ENCODE measurements around the gene PSMD13.
A peak's percentile ranks its signal among the peaks of the same experiment; 100 is the strongest.

PSMD13 gene

DNA sequence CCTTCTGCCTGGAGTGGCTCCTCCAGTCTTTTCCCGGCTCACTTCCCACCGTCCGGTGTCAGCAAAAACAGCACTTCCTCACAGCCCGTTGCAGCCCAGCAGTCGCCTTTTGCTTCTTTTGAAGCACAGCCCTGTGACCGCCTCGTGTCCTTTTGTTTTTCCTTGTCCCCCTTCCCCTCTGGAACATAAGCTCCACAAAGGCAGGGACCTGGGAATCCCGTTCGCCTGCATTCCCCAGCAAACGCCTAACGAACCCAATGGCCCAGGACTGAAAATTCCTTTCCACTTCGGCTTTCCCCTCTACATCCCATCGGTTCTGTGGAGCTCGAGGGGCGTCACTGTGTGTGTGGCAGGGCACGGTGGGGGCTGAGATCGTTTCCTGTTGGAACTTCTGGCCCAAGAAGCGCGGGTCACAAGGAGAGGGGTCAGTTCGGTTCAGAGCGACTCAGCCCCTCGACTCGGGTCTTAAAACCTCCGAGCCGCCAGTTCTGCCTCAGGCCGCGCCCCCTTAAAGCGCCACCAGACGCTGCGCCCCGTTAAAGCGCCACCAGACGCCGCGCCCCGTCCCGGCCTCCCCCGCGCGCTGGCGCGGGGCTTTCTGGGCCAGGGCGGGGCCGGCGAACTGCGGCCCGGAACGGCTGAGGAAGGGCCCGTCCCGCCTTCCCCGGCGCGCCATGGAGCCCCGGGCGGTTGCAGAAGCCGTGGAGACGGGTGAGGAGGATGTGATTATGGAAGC is 28.4 kb upstream of the PSMD13 start:
- H3K27me3 ChIP-seq (ENCODE audit: control insufficient read depth, low read length) = no peaks in the 10 kb centered on the region
- no peaks in the 10 kb centered on the region for H3K9me2 ChIP-seq (replicated peaks; ENCODE audit: control insufficient read depth, low read length)
- H3K4me2 ChIP-seq (ENCODE audit: low read length) = peak overlapping the region; percentile 98
- H3K36me3 ChIP-seq (ENCODE audit: control insufficient read depth, low read length) = peaks cover 90% of the 10 kb centered on the region
- H3K4me3 ChIP-seq (ENCODE audit: low read length) = peak overlapping the region; percentile 100
- no peak for TF ChIP-seq EZH2phosphoT487 (IDR thresholded peaks at IDR 0.05; ENCODE audit: borderline replicate concordance, low read length)
- TF ChIP-seq, protein P1, sequence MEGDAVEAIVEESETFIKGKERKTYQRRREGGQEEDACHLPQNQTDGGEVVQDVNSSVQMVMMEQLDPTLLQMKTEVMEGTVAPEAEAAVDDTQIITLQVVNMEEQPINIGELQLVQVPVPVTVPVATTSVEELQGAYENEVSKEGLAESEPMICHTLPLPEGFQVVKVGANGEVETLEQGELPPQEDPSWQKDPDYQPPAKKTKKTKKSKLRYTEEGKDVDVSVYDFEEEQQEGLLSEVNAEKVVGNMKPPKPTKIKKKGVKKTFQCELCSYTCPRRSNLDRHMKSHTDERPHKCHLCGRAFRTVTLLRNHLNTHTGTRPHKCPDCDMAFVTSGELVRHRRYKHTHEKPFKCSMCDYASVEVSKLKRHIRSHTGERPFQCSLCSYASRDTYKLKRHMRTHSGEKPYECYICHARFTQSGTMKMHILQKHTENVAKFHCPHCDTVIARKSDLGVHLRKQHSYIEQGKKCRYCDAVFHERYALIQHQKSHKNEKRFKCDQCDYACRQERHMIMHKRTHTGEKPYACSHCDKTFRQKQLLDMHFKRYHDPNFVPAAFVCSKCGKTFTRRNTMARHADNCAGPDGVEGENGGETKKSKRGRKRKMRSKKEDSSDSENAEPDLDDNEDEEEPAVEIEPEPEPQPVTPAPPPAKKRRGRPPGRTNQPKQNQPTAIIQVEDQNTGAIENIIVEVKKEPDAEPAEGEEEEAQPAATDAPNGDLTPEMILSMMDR (IDR thresholded peaks at IDR 0.05; ENCODE audit: low read depth, low read length, poor library complexity, severe bottlenecking) = no peak
- peaks cover 26% of the 10 kb centered on the region for H3K4me1 ChIP-seq (ENCODE audit: control insufficient read depth, low read length)
- H4K20me1 ChIP-seq (ENCODE audit: control insufficient read depth, insufficient read depth, low read depth, low read length) = peaks cover 20% of the 10 kb centered on the region
- H3K27ac ChIP-seq (ENCODE audit: low read depth, low read length) = peak overlapping the region; percentile 89
- H3F3A ChIP-seq (ENCODE audit: control insufficient read depth, insufficient read depth) = peaks cover 8% of the 10 kb centered on the region
- H3K9me3 ChIP-seq (ENCODE audit: control insufficient read depth, insufficient read depth, low read length) = no peaks in the 10 kb centered on the region
- H3K79me2 ChIP-seq (ENCODE audit: control insufficient read depth, low read length) = peaks cover 66% of the 10 kb centered on the region

DNA sequence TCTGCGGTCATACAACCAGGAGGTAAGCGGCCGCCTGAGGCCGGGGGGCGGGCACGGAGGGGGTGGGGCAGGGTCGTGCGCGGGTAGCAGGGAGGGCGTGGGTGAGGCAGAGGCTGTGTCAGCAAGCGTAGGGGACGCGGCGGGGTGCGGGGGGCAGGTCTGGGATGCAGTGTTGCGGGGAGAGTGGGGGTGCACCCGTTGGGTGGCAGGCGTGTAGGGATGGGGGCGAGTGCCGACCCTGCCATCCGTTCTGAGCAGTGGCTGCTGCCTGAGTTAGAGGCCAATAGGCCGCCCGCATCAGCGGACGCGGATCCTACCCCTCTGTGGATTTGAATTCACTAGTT is 27.9 kb upstream of the PSMD13 start:
- peaks cover 66% of the 10 kb centered on the region for H3K79me2 ChIP-seq (ENCODE audit: control insufficient read depth, low read length)
- no peaks in the 10 kb centered on the region for H3K9me2 ChIP-seq (replicated peaks; ENCODE audit: control insufficient read depth, low read length)
- peak overlapping the region; percentile 100 for H3K4me3 ChIP-seq (ENCODE audit: low read length)
- peak overlapping the region; percentile 98 for H3K4me2 ChIP-seq (ENCODE audit: low read length)
- H3K27ac ChIP-seq (ENCODE audit: low read depth, low read length) = peak overlapping the region; percentile 89
- TF ChIP-seq, protein P1 (IDR thresholded peaks at IDR 0.05; ENCODE audit: low read depth, low read length, poor library complexity, severe bottlenecking) = no peak
- no peak for TF ChIP-seq EZH2phosphoT487 (IDR thresholded peaks at IDR 0.05; ENCODE audit: borderline replicate concordance, low read length)
- H4K20me1 ChIP-seq (ENCODE audit: control insufficient read depth, insufficient read depth, low read depth, low read length) = peaks cover 20% of the 10 kb centered on the region
- no peaks in the 10 kb centered on the region for H3K9me3 ChIP-seq (ENCODE audit: control insufficient read depth, insufficient read depth, low read length)
- H3K4me1 ChIP-seq (ENCODE audit: control insufficient read depth, low read length) = peaks cover 26% of the 10 kb centered on the region
- no peaks in the 10 kb centered on the region for H3K27me3 ChIP-seq (ENCODE audit: control insufficient read depth, low read length)
- H3K36me3 ChIP-seq (ENCODE audit: control insufficient read depth, low read length) = peaks cover 89% of the 10 kb centered on the region
- peaks cover 8% of the 10 kb centered on the region for H3F3A ChIP-seq (ENCODE audit: control insufficient read depth, insufficient read depth)

GRCh38 chr11:209275-210121 is 27.3 kb upstream of the PSMD13 start:
- Histone ChIP-seq H3K27me3 (ENCODE audit: control insufficient read depth, low read length) (no peaks in the 10 kb centered on the region), H4K20me1 (ENCODE audit: control insufficient read depth, insufficient read depth, low read depth, low read length) (peaks cover 20% of the 10 kb centered on the region), H3K9me2 (replicated peaks; ENCODE audit: control insufficient read depth, low read length) (no peaks in the 10 kb centered on the region), H3K4me3 (ENCODE audit: low read length) (peak overlapping the region; percentile 100), H3K4me2 (ENCODE audit: low read length) (peak overlapping the region; percentile 98), H3K79me2 (ENCODE audit: control insufficient read depth, low read length) (peaks cover 64% of the 10 kb centered on the region), H3K27ac (ENCODE audit: low read depth, low read length) (peak overlapping the region; percentile 89; the same call in 1 of the 2 replicates), H3K4me1 (ENCODE audit: control insufficient read depth, low read length) (peaks cover 26% of the 10 kb centered on the region), H3F3A (ENCODE audit: control insufficient read depth, insufficient read depth) (peaks cover 8% of the 10 kb centered on the region), H3K9me3 (ENCODE audit: control insufficient read depth, insufficient read depth, low read length) (no peaks in the 10 kb centered on the region), H3K36me3 (ENCODE audit: control insufficient read depth, low read length) (peaks cover 89% of the 10 kb centered on the region)
- no peak for TF ChIP-seq EZH2phosphoT487 (IDR thresholded peaks at IDR 0.05; ENCODE audit: borderline replicate concordance, low read length)
- TF ChIP-seq, protein P1 (IDR thresholded peaks at IDR 0.05; ENCODE audit: low read depth, low read length, poor library complexity, severe bottlenecking) = no peak
